GM12891 (cell line): Measurements from ENCODE around the gene PRKAR1B.

Source experiments
- POLR2A ChIP-seq: IDR thresholded peaks from 2 replicates; pipeline ENCODE4 v1.6.1; 2011; ENCODE audit warnings: low read depth, low read length, control low read depth
- POLR2AphosphoS5 ChIP-seq: IDR thresholded peaks from 2 replicates; pipeline ENCODE4 v1.6.1; 2011; ENCODE audit warnings: low read depth, low read length, control low read depth

DNA sequence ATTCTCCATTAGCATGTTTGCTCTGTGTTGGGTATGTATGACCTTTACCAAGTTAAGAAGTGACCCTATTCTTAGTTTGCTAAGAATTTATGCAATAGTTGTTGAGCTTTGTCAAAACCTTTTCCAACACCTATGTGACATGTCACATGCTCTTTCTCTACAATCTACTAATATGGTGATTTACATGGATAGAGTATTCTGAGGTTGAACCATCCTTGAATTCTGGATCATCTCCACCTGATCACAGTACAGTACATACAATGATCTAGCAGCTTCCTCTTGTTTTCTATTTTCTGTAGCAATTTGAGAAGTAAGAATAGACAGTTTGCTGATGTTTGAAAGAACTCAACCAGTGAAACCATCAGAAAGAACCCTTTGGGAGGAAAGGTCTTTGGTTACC, 106.2 kb downstream of the PRKAR1B start:
- no peak for TF ChIP-seq POLR2AphosphoS5
- no peak for TF ChIP-seq POLR2A
